ENCODE measurements around the gene ACTL7B. TPM values are rescaled to one million over a fixed set of nuclear protein-coding genes. Genes with fewer than 3 reads are reported as not detected.
"Not testable (repeated sequence)": the region's sequence is repeated elsewhere in the genome, so short reads cannot be mapped to it uniquely, and the experiment has no call there.

The ACTL7B gene
- not detected for total RNA-seq

GRCh38 chr9:108855888-108856287 is at the start of gene ACTL7B:
Gene ACTL7B, minus strand, starts transcription at chr9:108855986. Its CDS starts 56 bp downstream, at chr9:108855930.
- ChIA-PET POLR2A (no interaction called here), CTCF (no interaction called here)

DNA sequence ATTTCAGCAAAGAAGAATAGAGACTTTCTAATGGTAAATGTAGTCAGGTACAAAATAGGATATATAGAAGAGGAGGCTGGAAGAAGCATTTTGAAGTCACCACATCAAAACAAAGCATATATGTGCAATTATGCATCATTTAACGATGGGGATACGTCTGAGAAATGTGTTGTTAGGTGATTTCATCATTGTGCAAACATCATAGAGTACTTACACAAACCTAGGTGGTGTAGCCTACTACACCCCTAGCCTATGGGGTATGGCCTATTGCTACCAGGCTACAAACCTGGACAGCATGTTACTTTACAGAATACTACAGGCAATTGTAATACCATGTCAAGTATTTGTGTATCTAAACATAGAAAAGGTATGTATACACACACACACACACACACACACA is 49.7 kb upstream of the ACTL7B start:
- CTCF ChIA-PET: no interaction called here
- POLR2A ChIA-PET: no interaction called here

DNA sequence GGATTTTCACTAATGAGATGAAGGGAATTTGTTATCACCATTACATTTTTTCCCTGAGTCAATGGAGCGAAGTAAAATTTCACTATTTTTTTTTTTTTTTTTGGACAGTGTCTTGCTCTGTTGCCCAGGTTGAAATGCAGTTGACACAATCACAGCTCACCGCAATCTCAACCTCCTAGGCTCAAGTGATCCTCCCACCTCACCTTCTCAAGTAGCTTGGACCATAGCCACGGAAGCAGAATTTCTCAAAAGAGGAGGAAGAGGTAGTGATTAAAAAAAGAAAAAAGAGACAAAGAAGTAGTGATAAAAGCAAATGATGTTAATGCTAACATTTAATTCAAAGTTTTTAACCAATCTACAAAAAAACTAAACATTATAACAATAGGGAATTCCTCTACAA is 48.4 kb upstream of the ACTL7B start:
- POLR2A ChIA-PET: no interaction called here
- CTCF ChIA-PET: interaction anchor here (1.1 kb wide), 1 partner anchor 13 kb away, joined by 3 read pairs; no protein-coding TSS in a partner anchor

GRCh38 chr9:108903420-108904103 is 47.8 kb upstream of the ACTL7B start:
- CTCF ChIA-PET: no interaction called here
- POLR2A ChIA-PET: no interaction called here

- CTCF ChIA-PET: no interaction called here
- POLR2A ChIA-PET: no interaction called here
These were observed 44.4 kb upstream of the ACTL7B start for GRCh38 chr9:108900176-108900575.

- CTCF ChIA-PET, POLR2A ChIA-PET: not testable (repeated sequence)
These were observed 43.4 kb upstream of the ACTL7B start for GRCh38 chr9:108899023-108899695.

- ChIA-PET CTCF (no interaction called here), POLR2A (no interaction called here)
These were observed 41.7 kb upstream of the ACTL7B start for GRCh38 chr9:108897324-108898096.

GRCh38 chr9:108894225-108894997 is 38.6 kb upstream of the ACTL7B start:
- ChIA-PET POLR2A (no interaction called here), CTCF (no interaction called here)

DNA sequence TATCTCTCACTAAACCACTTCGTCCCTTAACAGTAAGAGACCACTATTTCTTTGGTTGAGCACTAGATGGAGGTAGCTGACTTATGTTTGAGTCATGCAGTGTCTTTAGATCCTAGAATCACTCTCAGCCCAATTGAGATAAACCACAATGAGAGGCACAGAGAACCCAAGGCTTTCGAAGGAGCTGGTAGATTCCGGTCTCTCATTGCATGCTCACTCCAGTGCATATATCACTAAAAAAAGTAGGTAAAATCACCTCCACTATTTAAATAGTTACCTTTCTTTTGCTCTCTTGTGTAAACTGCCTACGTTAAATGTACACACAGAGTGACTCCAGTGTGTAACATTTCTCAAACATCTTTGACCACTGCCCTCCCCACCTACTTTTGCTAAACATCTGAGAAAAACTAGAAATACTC is 33.9 kb upstream of the ACTL7B start:
- POLR2A ChIA-PET: no interaction called here
- CTCF ChIA-PET: no interaction called here

DNA sequence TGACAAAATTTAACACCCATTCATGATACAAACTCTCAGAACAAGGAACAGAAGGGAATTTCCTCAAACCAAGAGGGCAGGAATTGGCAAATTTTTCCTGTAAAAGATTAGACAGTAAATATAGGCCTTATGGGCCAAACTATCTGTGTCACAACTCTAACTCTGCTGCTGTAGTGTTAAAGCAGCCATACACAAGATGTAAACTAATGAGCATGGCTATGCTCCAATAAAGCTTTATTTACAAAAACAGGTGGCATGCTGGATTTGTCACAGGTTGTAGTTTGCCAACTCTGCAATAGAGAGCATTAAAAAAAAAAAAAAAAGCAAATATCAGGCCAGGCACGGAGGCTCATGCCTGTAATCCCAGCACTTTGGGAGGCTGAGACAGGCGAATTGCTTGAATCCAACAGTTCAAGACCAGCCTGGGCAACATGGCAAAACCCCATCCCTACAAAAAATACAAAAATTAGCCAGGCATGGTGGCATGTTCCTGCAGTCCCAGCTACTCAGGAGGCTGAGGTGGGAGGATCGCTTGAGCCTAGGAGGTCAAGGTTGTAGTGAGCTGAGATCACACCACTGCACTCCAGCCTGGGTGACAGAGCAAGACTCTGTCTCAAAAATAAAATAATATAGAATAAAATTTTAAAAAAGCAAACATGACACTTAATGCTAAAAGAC is 30.9 kb upstream of the ACTL7B start:
- CTCF ChIA-PET, POLR2A ChIA-PET: not testable (repeated sequence)

GRCh38 chr9:108885643-108886348 is 30.0 kb upstream of the ACTL7B start:
- ChIA-PET CTCF (no interaction called here), POLR2A (no interaction called here)

GRCh38 chr9:108884701-108885100 is 28.9 kb upstream of the ACTL7B start:
- CTCF ChIA-PET: no interaction called here
- POLR2A ChIA-PET: no interaction called here

- ChIA-PET POLR2A (no interaction called here), CTCF (no interaction called here)
These were observed 27.3 kb upstream of the ACTL7B start for GRCh38 chr9:108883085-108883484.

DNA sequence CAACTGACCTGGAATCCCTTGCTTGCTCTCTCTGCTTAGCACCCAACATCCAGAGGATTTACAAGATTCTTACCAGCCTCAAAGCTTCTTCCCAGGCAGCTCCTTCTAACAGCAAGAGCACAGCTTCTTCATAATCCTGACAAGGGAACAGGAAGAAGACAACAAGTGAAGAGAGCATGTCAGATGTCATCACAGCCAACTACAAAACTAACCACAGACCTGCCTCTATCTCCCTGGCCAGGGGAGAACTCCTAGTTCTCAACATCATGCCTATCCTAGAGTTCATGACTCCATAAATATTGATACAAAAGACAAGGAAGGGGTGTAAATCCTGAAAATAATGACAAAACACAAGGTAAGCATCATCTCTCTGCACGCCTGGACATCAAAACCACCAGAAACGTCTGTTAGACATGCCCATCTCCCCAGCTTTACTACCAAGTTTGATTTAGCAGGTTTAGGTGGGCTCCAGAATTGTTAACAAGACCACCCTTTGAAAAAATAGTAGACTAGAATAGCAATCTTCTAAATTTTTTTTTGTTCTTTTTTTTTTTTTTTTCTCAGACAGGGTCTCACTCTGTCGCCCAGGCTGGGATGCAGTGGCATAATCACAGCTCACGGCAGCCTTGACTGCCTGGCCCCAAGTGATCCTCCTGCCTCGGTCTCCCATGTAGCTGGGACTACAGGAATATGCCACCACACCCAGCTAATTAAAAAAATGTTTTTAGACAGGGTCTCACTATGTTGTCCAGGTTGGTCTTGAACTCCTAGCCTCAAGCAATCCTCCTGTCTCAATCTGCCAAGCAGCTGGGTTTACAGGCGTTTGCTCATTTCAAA is 26.5 kb upstream of the ACTL7B start:
- CTCF ChIA-PET: interaction anchor here (0.7 kb wide), 1 partner anchor 318 kb away, joined by 4 read pairs; no protein-coding TSS in a partner anchor
- POLR2A ChIA-PET: interaction anchor here (0.7 kb wide), 1 partner anchor 85 kb away, joined by 3 read pairs; no protein-coding TSS in a partner anchor

DNA sequence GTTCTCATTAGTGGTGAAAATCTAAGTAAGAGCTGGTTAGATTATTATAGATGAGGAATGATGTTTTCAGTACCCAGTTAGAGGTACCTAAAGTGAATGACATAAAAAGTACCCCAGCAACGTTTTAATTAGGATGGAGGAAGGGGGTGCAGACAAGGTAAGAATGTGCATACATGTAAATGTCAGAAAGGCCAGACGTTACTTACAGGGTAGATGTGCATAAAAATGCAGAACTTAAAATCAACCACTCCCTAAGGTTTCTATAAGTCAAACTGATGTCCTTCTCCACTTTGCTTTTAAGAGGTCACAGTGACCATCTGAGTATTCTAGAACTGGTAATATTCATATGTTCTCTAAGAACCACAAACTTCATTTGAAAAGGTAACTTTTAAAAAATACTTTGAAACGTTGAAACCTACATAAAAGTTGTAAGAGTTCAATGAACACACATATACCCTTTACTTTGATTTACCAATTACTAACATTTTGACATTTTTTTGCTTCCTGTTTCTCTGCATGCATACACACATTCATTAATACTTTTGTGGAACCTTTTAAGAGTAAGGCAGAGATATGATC is 25.0 kb upstream of the ACTL7B start:
- POLR2A ChIA-PET: no interaction called here
- CTCF ChIA-PET: no interaction called here

GRCh38 chr9:108877524-108877923 is 21.7 kb upstream of the ACTL7B start:
- ChIA-PET CTCF (no interaction called here), POLR2A (no interaction called here)

DNA sequence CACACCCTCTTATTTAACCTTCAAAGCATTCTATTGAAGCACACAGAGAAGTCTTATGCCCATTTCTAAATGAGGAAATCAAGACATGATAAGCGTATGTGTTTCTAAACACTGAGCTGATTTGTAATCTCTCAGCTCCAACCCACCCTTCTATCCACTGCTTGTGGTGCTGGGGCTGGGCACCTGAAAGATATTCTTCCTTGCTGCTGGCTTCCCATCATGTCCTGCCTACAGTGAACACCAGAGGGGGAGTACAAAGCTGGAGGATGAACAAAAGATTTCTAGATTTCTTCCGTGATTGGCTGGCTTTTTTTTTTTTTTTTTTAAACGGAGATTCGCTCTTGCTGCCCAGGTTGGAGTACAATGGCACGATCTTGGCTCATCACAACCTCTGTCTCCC is 20.6 kb upstream of the ACTL7B start:
- CTCF ChIA-PET: interaction anchor here (0.6 kb wide), 1 partner anchor 37 kb away, joined by 3 read pairs; no protein-coding TSS in a partner anchor
- POLR2A ChIA-PET: no interaction called here
